ENCODE data around the gene CBARP. TPM values are rescaled to one million over a fixed set of nuclear protein-coding genes. Genes with fewer than 3 reads are reported as not detected.

The CBARP gene
- total and polyA plus RNA-seq, 2 experiments from 2014 or later = 0.41 to 4.5 TPM

- Histone ChIP-seq H3K9me3 (ENCODE audit: low read depth) (no peaks in the 10 kb centered on the region), H3K36me3 (ENCODE audit: low read depth) (no peaks in the 10 kb centered on the region), H3K9ac (no peak overlapping the region), H2AFZ (no peak overlapping the region), H3K27ac (no peak overlapping the region), H3K4me2 (ENCODE audit: unreplicated experiment) (no peak overlapping the region), H4K20me1 (ENCODE audit: insufficient read depth) (no peaks in the 10 kb centered on the region), H3K4me1 (ENCODE audit: insufficient read depth) (0 out of 2 replicates have a peak, but pooled peaks cover 5% of the 10 kb centered on the region), H3K9me2 (ENCODE audit: insufficient read depth) (no peaks in the 10 kb centered on the region), H3K4me3 (no peak overlapping the region), H3K27me3 (replicated peaks; ENCODE audit: insufficient read depth) (no peaks in the 10 kb centered on the region), H3K79me2 (ENCODE audit: insufficient read depth) (no peaks in the 10 kb centered on the region), H3F3A (ENCODE audit: insufficient read depth) (peaks cover 21% of the 10 kb centered on the region)
- TF ChIP-seq EZH2 (IDR thresholded peaks at IDR 0.05; ENCODE audit: insufficient read depth, poor library complexity, severe bottlenecking) = no peak
- no peak for TF ChIP-seq EZH2phosphoT487 (IDR thresholded peaks at IDR 0.05; ENCODE audit: insufficient read depth, low read depth)
- in situ Hi-C loops (cut with MboI) = no loop called here
- 92 to 97% methylated on average over 16 to 43 of the region's 43 CpGs for WGBS, 2 experiments (ENCODE audit: low coverage in 1 of 2, low lambda C conversion rate in 2 of 2, missing lambda C conversion rate in 2 of 2)
- DNase-seq = no peak
Measured at GRCh38 chr19:1234955-1235380, 2.8 kb downstream of the CBARP start.

GRCh38 chr19:1234051-1234954 lies 3.5 kb downstream of the CBARP start:
- Histone ChIP-seq H3F3A (ENCODE audit: insufficient read depth) (peaks cover 16% of the 10 kb centered on the region), H3K36me3 (ENCODE audit: low read depth) (no peaks in the 10 kb centered on the region)
- WGBS, 2 experiments (ENCODE audit: low coverage in 1 of 2, low lambda C conversion rate in 2 of 2, missing lambda C conversion rate in 2 of 2) = 95 to 97% methylated on average over 29 to 44 of the region's 45 CpGs

GRCh38 chr19:1233115-1233667 lies 4.6 kb downstream of the CBARP start:
- H3K9ac ChIP-seq = no peak overlapping the region
- no peaks in the 10 kb centered on the region for H3K79me2 ChIP-seq (ENCODE audit: insufficient read depth)
- no peaks in the 10 kb centered on the region for H3K27me3 ChIP-seq (replicated peaks; ENCODE audit: insufficient read depth)
- 0 out of 2 replicates have a peak, but pooled peaks cover under 1% of the 10 kb centered on the region for H3K36me3 ChIP-seq (ENCODE audit: low read depth)
- TF ChIP-seq EZH2 (IDR thresholded peaks at IDR 0.05; ENCODE audit: insufficient read depth, poor library complexity, severe bottlenecking) (no peak), EZH2phosphoT487 (IDR thresholded peaks at IDR 0.05; ENCODE audit: insufficient read depth, low read depth) (no peak)
- H3K27ac ChIP-seq = no peak overlapping the region
- no peak overlapping the region for H3K4me2 ChIP-seq (ENCODE audit: unreplicated experiment)
- H3K4me1 ChIP-seq (ENCODE audit: insufficient read depth) = 0 out of 2 replicates have a peak, but pooled peaks cover 5% of the 10 kb centered on the region
- H3K9me3 ChIP-seq (ENCODE audit: low read depth) = no peaks in the 10 kb centered on the region
- WGBS, 2 experiments (ENCODE audit: low coverage in 1 of 2, low lambda C conversion rate in 2 of 2, missing lambda C conversion rate in 2 of 2) = 90 to 92% methylated on average over 15 to 24 of the region's 24 CpGs
- no peaks in the 10 kb centered on the region for H3K9me2 ChIP-seq (ENCODE audit: insufficient read depth)
- H2AFZ ChIP-seq = no peak overlapping the region
- no peaks in the 10 kb centered on the region for H4K20me1 ChIP-seq (ENCODE audit: insufficient read depth)
- in situ Hi-C loops (cut with MboI) = no loop called here
- H3F3A ChIP-seq (ENCODE audit: insufficient read depth) = 0 out of 2 replicates have a peak, but pooled peaks cover 5% of the 10 kb centered on the region
- H3K4me3 ChIP-seq = no peak overlapping the region
- no peak for DNase-seq

More at GRCh38 chr19:1234051-1234954, 3.5 kb downstream of the CBARP start:
- in situ Hi-C loops (cut with MboI) = no loop called here
- Histone ChIP-seq H3K4me3 (no peak overlapping the region), H4K20me1 (ENCODE audit: insufficient read depth) (no peaks in the 10 kb centered on the region), H3K27ac (no peak overlapping the region), H3K9ac (no peak overlapping the region), H3K27me3 (replicated peaks; ENCODE audit: insufficient read depth) (no peaks in the 10 kb centered on the region), H2AFZ (no peak overlapping the region), H3K9me3 (ENCODE audit: low read depth) (no peaks in the 10 kb centered on the region), H3K79me2 (ENCODE audit: insufficient read depth) (no peaks in the 10 kb centered on the region), H3K4me1 (ENCODE audit: insufficient read depth) (0 out of 2 replicates have a peak, but pooled peaks cover 5% of the 10 kb centered on the region), H3K4me2 (ENCODE audit: unreplicated experiment) (no peak overlapping the region), H3K9me2 (ENCODE audit: insufficient read depth) (no peaks in the 10 kb centered on the region)
- no peak for TF ChIP-seq EZH2phosphoT487 (IDR thresholded peaks at IDR 0.05; ENCODE audit: insufficient read depth, low read depth)
- DNase-seq = no peak

GRCh38 chr19:1232652-1233072 lies 5.1 kb downstream of the CBARP start:
- 0 out of 2 replicates have a peak, but pooled peaks cover 5% of the 10 kb centered on the region for H3F3A ChIP-seq (ENCODE audit: insufficient read depth)
- 0 out of 2 replicates have a peak, but pooled peaks cover 3% of the 10 kb centered on the region for H3K36me3 ChIP-seq (ENCODE audit: low read depth)
- in situ Hi-C loops (cut with MboI) = no loop called here
- no peak overlapping the region for H3K4me2 ChIP-seq (ENCODE audit: unreplicated experiment)
- no peak overlapping the region for H3K4me3 ChIP-seq
- no peak overlapping the region for H3K9ac ChIP-seq
- no peaks in the 10 kb centered on the region for H3K79me2 ChIP-seq (ENCODE audit: insufficient read depth)
- H3K27ac ChIP-seq = no peak overlapping the region
- DNase-seq = peak; percentile 40
- no peaks in the 10 kb centered on the region for H3K9me2 ChIP-seq (ENCODE audit: insufficient read depth)
- H3K9me3 ChIP-seq (ENCODE audit: low read depth) = no peaks in the 10 kb centered on the region
- no peaks in the 10 kb centered on the region for H4K20me1 ChIP-seq (ENCODE audit: insufficient read depth)
- H3K4me1 ChIP-seq (ENCODE audit: insufficient read depth) = 0 out of 2 replicates have a peak, but pooled peaks cover 5% of the 10 kb centered on the region
- 62% methylated on average over 13 to 14 of the region's 15 CpGs for WGBS, 2 experiments (ENCODE audit: low coverage in 1 of 2, low lambda C conversion rate in 2 of 2, missing lambda C conversion rate in 2 of 2)
- no peak for TF ChIP-seq EZH2phosphoT487 (IDR thresholded peaks at IDR 0.05; ENCODE audit: insufficient read depth, low read depth)
- no peak overlapping the region for H2AFZ ChIP-seq
- no peaks in the 10 kb centered on the region for H3K27me3 ChIP-seq (replicated peaks; ENCODE audit: insufficient read depth)

Data from GM23248 (cell line).